H9 (cell line): Measurements from ENCODE around the gene BCAR3. TPM values are rescaled to one million over a fixed set of nuclear protein-coding genes. Genes with fewer than 3 reads are reported as not detected.
A peak's percentile ranks its signal among the peaks of the same experiment; 100 is the strongest.

Source experiments
- DNase-seq: peaks from one replicate; pipeline ENCODE4 v3.0.0-alpha.2; 2017
- H2AFZ ChIP-seq: one replicate; pipeline ENCODE4 v1.6.1; 2013; ENCODE audit warnings: mild to moderate bottlenecking, low read length, control low read depth, moderate library complexity
- H2AK5ac ChIP-seq: 2 replicates; pipeline ENCODE4 v1.6.1; 2013; ENCODE audit warnings: low read length, control low read depth, mixed read lengths; ENCODE audit not compliant: insufficient read length
- H2BK120ac ChIP-seq: one replicate; pipeline ENCODE4 v1.6.1; 2013; ENCODE audit warnings: low read depth, mild to moderate bottlenecking, low read length, control low read depth, inconsistent platforms; ENCODE audit not compliant: poor library complexity, severe bottlenecking
- H2BK12ac ChIP-seq: 2 replicates; pipeline ENCODE4 v1.6.1; 2013; ENCODE audit warnings: low read length, control low read depth, mixed read lengths, low read depth; ENCODE audit not compliant: insufficient read length
- H2BK15ac ChIP-seq: 2 replicates; pipeline ENCODE4 v1.6.1; 2013; ENCODE audit warnings: low read depth, low read length, control low read depth
- H2BK20ac ChIP-seq: one replicate; pipeline ENCODE4 v1.6.1; 2013; ENCODE audit warnings: low read depth, mild to moderate bottlenecking, low read length, control low read depth, inconsistent platforms; ENCODE audit not compliant: poor library complexity, severe bottlenecking
- H2BK5ac ChIP-seq: 2 replicates; pipeline ENCODE4 v1.6.1; 2013; ENCODE audit warnings: low read length, control low read depth, mixed read lengths; ENCODE audit not compliant: insufficient read length
- H3K14ac ChIP-seq: 2 replicates; pipeline ENCODE4 v1.6.1; 2013; ENCODE audit warnings: low read length, control low read depth; ENCODE audit not compliant: insufficient read depth
- H3K18ac ChIP-seq: 2 replicates; pipeline ENCODE4 v1.6.1; 2013; ENCODE audit warnings: low read depth, mild to moderate bottlenecking, mixed read lengths, low read length, control low read depth; ENCODE audit not compliant: insufficient read length
- H3K23ac ChIP-seq: 2 replicates; pipeline ENCODE4 v1.6.1; 2013; ENCODE audit warnings: low read length, control low read depth, mixed read lengths, low read depth; ENCODE audit not compliant: insufficient read length
- H3K23me2 ChIP-seq: 2 replicates; pipeline ENCODE4 v1.6.1; 2013; ENCODE audit warnings: low read depth, mild to moderate bottlenecking, mixed read lengths, low read length, control low read depth; ENCODE audit not compliant: insufficient read length, poor library complexity, severe bottlenecking
- H3K27ac ChIP-seq: 2 replicates; pipeline ENCODE4 v1.5.1; 2013; ENCODE audit warnings: low read length, control low read depth, mixed read lengths, low read depth; ENCODE audit not compliant: insufficient read length
- H3K27me3 ChIP-seq: 2 replicates; pipeline ENCODE4 v1.6.1; 2013; ENCODE audit warnings: low read length, control low read depth, inconsistent platforms; ENCODE audit not compliant: insufficient read depth
- H3K4ac ChIP-seq: 2 replicates; pipeline ENCODE4 v1.6.1; 2013; ENCODE audit warnings: low read depth, mild to moderate bottlenecking, control low read depth, inconsistent platforms, low read length, moderate library complexity
- H3K4me1 ChIP-seq: 2 replicates; pipeline ENCODE4 v1.6.1; 2013; ENCODE audit warnings: low read length, control low read depth, inconsistent platforms; ENCODE audit not compliant: insufficient read depth
- H3K4me2 ChIP-seq: 2 replicates; pipeline ENCODE4 v1.6.1; 2013; ENCODE audit warnings: low read length, control low read depth, mixed read lengths; ENCODE audit not compliant: insufficient read length, insufficient read depth
- H3K56ac ChIP-seq: 2 replicates; pipeline ENCODE4 v1.6.1; 2013; ENCODE audit warnings: low read depth, mild to moderate bottlenecking, mixed read lengths, low read length, control low read depth; ENCODE audit not compliant: insufficient read length
- H3K79me1 ChIP-seq: 2 replicates; pipeline ENCODE4 v1.6.1; 2013; ENCODE audit warnings: low read depth, mild to moderate bottlenecking, moderate library complexity, low read length, control low read depth, inconsistent platforms; ENCODE audit not compliant: insufficient read depth, poor library complexity, severe bottlenecking
- H3K79me2 ChIP-seq: 2 replicates; pipeline ENCODE4 v1.6.1; 2013; ENCODE audit warnings: low read length, control low read depth, inconsistent platforms; ENCODE audit not compliant: insufficient read depth
- H3K9ac ChIP-seq: 2 replicates; pipeline ENCODE4 v1.6.1; 2013; ENCODE audit warnings: low read length, control low read depth, mixed read lengths; ENCODE audit not compliant: insufficient read length; ENCODE audit errors: extremely low read depth
- H3K9me3 ChIP-seq: one replicate; pipeline ENCODE4 v1.6.1; 2013; ENCODE audit warnings: low read depth, low read length, inconsistent platforms; ENCODE audit not compliant: control insufficient read depth
- H3T11ph ChIP-seq: one replicate; pipeline ENCODE4 v1.6.1; 2013; ENCODE audit warnings: mild to moderate bottlenecking, low read length, control low read depth, inconsistent platforms
- H4K20me1 ChIP-seq: one replicate; pipeline ENCODE4 v1.6.1; 2013; ENCODE audit not compliant: control insufficient read depth, insufficient read length, insufficient read depth
- H4K5ac ChIP-seq: 2 replicates; pipeline ENCODE4 v1.6.1; 2013; ENCODE audit warnings: low read depth, mild to moderate bottlenecking, mixed read lengths, low read length, control low read depth; ENCODE audit not compliant: insufficient read length
- H4K8ac ChIP-seq: replicated peaks from 2 replicates; pipeline ENCODE4 v1.6.1; 2013; ENCODE audit warnings: low read length, control low read depth, mixed read lengths, low read depth; ENCODE audit not compliant: insufficient read length
- H4K91ac ChIP-seq: 2 replicates; pipeline ENCODE4 v1.6.1; 2013; ENCODE audit warnings: low read depth, mild to moderate bottlenecking, moderate library complexity, mixed read lengths, low read length, control low read depth; ENCODE audit not compliant: insufficient read length
- H3K27ac Mint-ChIP-seq, 3 experiments: 2 replicates in 2 of 3; 3 replicates in 1 of 3; pipeline ENCODE4 v1.8.0; 2020 to 2021; ENCODE audit warnings: mixed read lengths in 3 of 3, mild to moderate bottlenecking in 1 of 3, moderate library complexity in 1 of 3
- H3K27me3 Mint-ChIP-seq: 2 replicates; pipeline ENCODE4 v1.8.0; 2021; ENCODE audit warnings: low read depth, mild to moderate bottlenecking, moderate library complexity, mixed read lengths
- H3K36me3 Mint-ChIP-seq, 3 experiments: 2 replicates in 2 of 3; 3 replicates in 1 of 3; pipeline ENCODE4 v1.8.0; 2020 to 2021; ENCODE audit warnings: low read depth in 3 of 3, mixed read lengths in 3 of 3; ENCODE audit not compliant: insufficient read depth in 1 of 3
- H3K4me1 Mint-ChIP-seq, 2 experiments: 2 replicates each; pipeline ENCODE4 v1.8.0; 2020; ENCODE audit warnings: mixed read lengths in 2 of 2
- H3K4me3 Mint-ChIP-seq, 2 experiments: 2 replicates in 1 of 2; 3 replicates in 1 of 2; pipeline ENCODE4 v1.8.0; 2020 to 2021; ENCODE audit warnings: mild to moderate bottlenecking in 2 of 2, mixed read lengths in 2 of 2, moderate library complexity in 1 of 2
- H3K9me3 Mint-ChIP-seq, 2 experiments: 2 replicates in 1 of 2; 3 replicates in 1 of 2; pipeline ENCODE4 v1.8.0; 2020; ENCODE audit warnings: mild to moderate bottlenecking in 2 of 2, mixed read lengths in 2 of 2, moderate library complexity in 1 of 2
- WGBS: extraction: QIAGEN DNeasy Blood & Tissue Kit; methylation state at CpG from one replicate; pipeline ENCODE4 v1.1.7; 2013; ENCODE audit warnings: missing lambda C conversion rate, low lambda C conversion rate, mixed read lengths; ENCODE audit not compliant: insufficient read length; ENCODE audit errors: extremely low coverage; 5-methylcytosine and 5-hydroxymethylcytosine counted together
- total RNA-seq: library from RNA; stranded (reverse); gene quantifications from 2 replicates; pipeline ENCODE4 v1.2.1, GENCODE V29; 2021
- TF ChIP-seq, protein P1 (sequence below): fragments of 200-600 bp; sonication (generic); conservative IDR thresholded peaks from 3 replicates; pipeline ENCODE4 v1.8.0; 2021; ENCODE audit warnings: antibody characterized with exemption, mild to moderate bottlenecking

The BCAR3 gene
- total RNA-seq, 1 experiment from 2014 or later, result 4.9 TPM

- Mint-ChIP-seq H3K9me3 (no peaks in the 10 kb centered on the region), H3K4me1 (peaks cover 44 to 51% of the 10 kb centered on the region in 2 experiments), H3K4me3 (no peak overlapping the region), H3K27ac (no peak overlapping the region), H3K27me3 (no peaks in the 10 kb centered on the region), H3K36me3 (peaks cover 0 to 9% (median 3%) of the 10 kb centered on the region in 3 experiments; a peak in 4 of 7 replicates)
- no peak for DNase-seq
- Histone ChIP-seq H2BK15ac (no peak overlapping the region), H4K8ac (no peak overlapping the region), H3K14ac (peak overlapping the region; percentile 26; the same call in 1 of the 2 replicates), H3K4me1 (peaks cover 17% of the 10 kb centered on the region), H3K79me1 (no peaks in the 10 kb centered on the region), H2BK12ac (no peak overlapping the region), H3K23me2 (no peaks in the 10 kb centered on the region), H3K79me2 (no peaks in the 10 kb centered on the region), H3K18ac (no peak overlapping the region), H3K27me3 (no peaks in the 10 kb centered on the region), H3K56ac (no peak overlapping the region), H3T11ph (no peak overlapping the region), H4K5ac (no peak overlapping the region), H4K91ac (no peak overlapping the region), H2AK5ac (no peak overlapping the region), H2BK5ac (peak overlapping the region; percentile 2), H3K9ac (no peak overlapping the region), H3K27ac (no peak overlapping the region), H4K20me1 (no peaks in the 10 kb centered on the region), H3K4ac (no peak overlapping the region), H2BK120ac (no peak overlapping the region), H3K9me3 (no peaks in the 10 kb centered on the region), H3K23ac (no peak overlapping the region), H2BK20ac (no peak overlapping the region), H2AFZ (no peak overlapping the region), H3K4me2 (no peak overlapping the region)
- TF ChIP-seq, protein P1, sequence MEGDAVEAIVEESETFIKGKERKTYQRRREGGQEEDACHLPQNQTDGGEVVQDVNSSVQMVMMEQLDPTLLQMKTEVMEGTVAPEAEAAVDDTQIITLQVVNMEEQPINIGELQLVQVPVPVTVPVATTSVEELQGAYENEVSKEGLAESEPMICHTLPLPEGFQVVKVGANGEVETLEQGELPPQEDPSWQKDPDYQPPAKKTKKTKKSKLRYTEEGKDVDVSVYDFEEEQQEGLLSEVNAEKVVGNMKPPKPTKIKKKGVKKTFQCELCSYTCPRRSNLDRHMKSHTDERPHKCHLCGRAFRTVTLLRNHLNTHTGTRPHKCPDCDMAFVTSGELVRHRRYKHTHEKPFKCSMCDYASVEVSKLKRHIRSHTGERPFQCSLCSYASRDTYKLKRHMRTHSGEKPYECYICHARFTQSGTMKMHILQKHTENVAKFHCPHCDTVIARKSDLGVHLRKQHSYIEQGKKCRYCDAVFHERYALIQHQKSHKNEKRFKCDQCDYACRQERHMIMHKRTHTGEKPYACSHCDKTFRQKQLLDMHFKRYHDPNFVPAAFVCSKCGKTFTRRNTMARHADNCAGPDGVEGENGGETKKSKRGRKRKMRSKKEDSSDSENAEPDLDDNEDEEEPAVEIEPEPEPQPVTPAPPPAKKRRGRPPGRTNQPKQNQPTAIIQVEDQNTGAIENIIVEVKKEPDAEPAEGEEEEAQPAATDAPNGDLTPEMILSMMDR, result no peak
- no CpG with 5 or more reads among the region's 1 CpG for WGBS
These were observed 87.1 kb downstream of the BCAR3 start for GRCh38 chr1:93594603-93594880.
